OCI-LY3 (cell line): ENCODE results near the gene PLK4.

Experiments used
- EZH2phosphoT487 ChIP-seq: fragments of 200-600 bp; shearing (Covaris generic); IDR thresholded peaks from 2 replicates; pipeline ENCODE4 v1.6.1; 2018; ENCODE audit warnings: antibody characterized with exemption, mixed run types, low read depth
- TF ChIP-seq, protein P1 (sequence below): fragments of 200-600, 300-600 bp; sonication (generic); IDR thresholded peaks from 2 replicates; pipeline ENCODE4 v1.5.1; 2014; ENCODE audit warnings: antibody characterized with exemption, low read length, low read depth

DNA sequence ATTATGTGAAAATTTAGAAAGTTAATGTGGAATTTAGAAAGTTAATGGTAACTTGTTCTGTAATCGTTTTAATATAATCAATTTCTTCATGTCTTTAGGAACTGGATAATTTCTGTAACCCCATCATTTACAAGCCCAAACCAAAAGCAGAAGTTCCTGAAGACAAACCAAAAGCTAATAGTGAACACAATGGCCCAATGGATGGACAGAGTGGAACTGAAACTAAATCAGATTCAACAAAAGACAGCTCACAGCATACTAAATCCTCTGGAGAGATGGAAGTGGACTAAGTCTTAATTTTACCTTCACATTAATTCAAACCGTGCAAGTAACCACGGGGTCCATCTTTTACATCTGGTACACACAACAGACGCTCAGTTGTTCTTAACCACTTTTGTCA, 48.1 kb upstream of the PLK4 start:
- TF ChIP-seq, protein P1, sequence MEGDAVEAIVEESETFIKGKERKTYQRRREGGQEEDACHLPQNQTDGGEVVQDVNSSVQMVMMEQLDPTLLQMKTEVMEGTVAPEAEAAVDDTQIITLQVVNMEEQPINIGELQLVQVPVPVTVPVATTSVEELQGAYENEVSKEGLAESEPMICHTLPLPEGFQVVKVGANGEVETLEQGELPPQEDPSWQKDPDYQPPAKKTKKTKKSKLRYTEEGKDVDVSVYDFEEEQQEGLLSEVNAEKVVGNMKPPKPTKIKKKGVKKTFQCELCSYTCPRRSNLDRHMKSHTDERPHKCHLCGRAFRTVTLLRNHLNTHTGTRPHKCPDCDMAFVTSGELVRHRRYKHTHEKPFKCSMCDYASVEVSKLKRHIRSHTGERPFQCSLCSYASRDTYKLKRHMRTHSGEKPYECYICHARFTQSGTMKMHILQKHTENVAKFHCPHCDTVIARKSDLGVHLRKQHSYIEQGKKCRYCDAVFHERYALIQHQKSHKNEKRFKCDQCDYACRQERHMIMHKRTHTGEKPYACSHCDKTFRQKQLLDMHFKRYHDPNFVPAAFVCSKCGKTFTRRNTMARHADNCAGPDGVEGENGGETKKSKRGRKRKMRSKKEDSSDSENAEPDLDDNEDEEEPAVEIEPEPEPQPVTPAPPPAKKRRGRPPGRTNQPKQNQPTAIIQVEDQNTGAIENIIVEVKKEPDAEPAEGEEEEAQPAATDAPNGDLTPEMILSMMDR: no peak
- no peak for TF ChIP-seq EZH2phosphoT487
